HepG2 (cell line): ENCODE results near the gene TRPV4. TPM values are rescaled to one million over a fixed set of nuclear protein-coding genes. Genes with fewer than 3 reads are reported as not detected.
A peak's percentile ranks its signal among the peaks of the same experiment; 100 is the strongest.

ENCODE experiments used
- ATAC-seq: fragments of 200-7000 bp; cut with Tn5 transposase; 3 replicates; pipeline ENCODE4 v1.9.1; 2020; ENCODE audit warnings: mild to moderate bottlenecking, moderate library complexity
- BruUV-seq: library from RNA; stranded (reverse); fragments of 400-500 nt; replicated peaks from 2 replicates; lab custom pipeline; 2021; lab: Mats Ljungman, UMichigan
- CTCF ChIA-PET: fragments of 300-600 bp; formaldehyde crosslinking; extraction: SDS; loops from one replicate; lab custom pipeline; 2021; ENCODE audit warnings: low total read pairs, inconsistent platforms, low intra/inter-chr PET ratio; lab: Yijun Ruan, JAX
- POLR2A ChIA-PET: fragments of 350-600 bp; sonication (Branson Sonifier 250); formaldehyde crosslinking; loops from one replicate; lab custom pipeline; 2020; ENCODE audit warnings: antibody characterized with exemption, inconsistent platforms; lab: Yijun Ruan, JAX
- DNase-seq: peaks from one replicate; pipeline ENCODE4 v3.0.0-alpha.2; 2015; ENCODE audit warnings: low spot score
- FAIRE-seq: peaks from 3 replicates; lab custom pipeline; 2011; peaks lifted over from hg19 to GRCh38; lab: Jason Lieb, UNC
- H2AFZ ChIP-seq: one replicate; pipeline ENCODE4 v1.6.1; 2011; ENCODE audit warnings: low read length, inconsistent platforms
- H3K27ac ChIP-seq: fragments of 300-600 bp; 3 replicates; pipeline ENCODE4 v1.8.0; 2011; ENCODE audit warnings: mixed run types, mild to moderate bottlenecking, mixed read lengths, low read length, inconsistent platforms; ENCODE audit not compliant: insufficient read depth; ENCODE audit errors: extremely low read length
- H3K27me3 ChIP-seq, 2 experiments: fragments of 200-600 bp in 1 of 2; 2 replicates in 1 of 2; 3 replicates in 1 of 2; pipeline versions ENCODE4 v1.6.0 to v1.8.0; 2011; ENCODE audit warnings: low read length in 2 of 2, mild to moderate bottlenecking in 2 of 2, moderate library complexity in 2 of 2, inconsistent platforms in 1 of 2; ENCODE audit not compliant: insufficient read depth in 2 of 2, control insufficient read depth in 1 of 2
- H3K36me3 ChIP-seq, 2 experiments: fragments of 200-600 bp in 1 of 2; replicated peaks in 1 of 2; 2 replicates in 1 of 2; 3 replicates in 1 of 2; pipeline versions ENCODE4 v1.5.1 to v1.8.0; 2011; ENCODE audit warnings: low read length in 2 of 2, inconsistent platforms in 1 of 2; ENCODE audit not compliant: insufficient read depth in 2 of 2, control insufficient read depth in 1 of 2
- H3K4me1 ChIP-seq: 2 replicates; pipeline ENCODE4 v1.5.1; 2012; ENCODE audit warnings: low read length, inconsistent platforms; ENCODE audit not compliant: insufficient read depth
- H3K4me2 ChIP-seq: 2 replicates; pipeline ENCODE4 v1.6.0; 2011; ENCODE audit warnings: low read depth, low read length, inconsistent platforms
- H3K4me3 ChIP-seq, 3 experiments: fragments of 200-600 bp in 1 of 3; sonication (generic), shearing (Covaris generic) in 1 of 3; replicated peaks in 1 of 3; 2 replicates each; pipeline ENCODE4 v1.5.1; 2011 to 2016; ENCODE audit warnings: low read length in 3 of 3, inconsistent platforms in 2 of 3, low read depth in 2 of 3, mild to moderate bottlenecking in 2 of 3, control low read depth in 1 of 3, mixed read lengths in 1 of 3; ENCODE audit not compliant: insufficient read depth in 1 of 3
- H3K79me2 ChIP-seq: one replicate; pipeline ENCODE4 v1.6.1; 2011; ENCODE audit warnings: low read length, inconsistent platforms; ENCODE audit not compliant: insufficient read depth
- H3K9ac ChIP-seq: 2 replicates; pipeline ENCODE4 v1.6.0; 2011; ENCODE audit warnings: mild to moderate bottlenecking, low read depth, low read length, inconsistent platforms; ENCODE audit not compliant: insufficient read depth
- H3K9me3 ChIP-seq: 2 replicates; pipeline ENCODE4 v1.5.1; 2012; ENCODE audit warnings: mild to moderate bottlenecking, low read length
- H4K20me1 ChIP-seq: 2 replicates; pipeline ENCODE4 v1.6.0; 2011; ENCODE audit warnings: inconsistent platforms, mild to moderate bottlenecking, low read length, moderate library complexity; ENCODE audit not compliant: insufficient read depth
- CCAR2 ChIP-seq: fragments of 200-400 bp; formaldehyde crosslinking; optimal IDR thresholded peaks from 2 replicates; pipeline ENCODE3; 2018; ENCODE audit warnings: low read depth, mild to moderate bottlenecking, low read length, moderate library complexity
- CERS6 ChIP-seq: sonication (generic); formaldehyde crosslinking; IDR thresholded peaks from 2 replicates; pipeline ENCODE4 v1.5.0; 2020; ENCODE audit warnings: missing genetic modification reagents
- CHD4 ChIP-seq: fragments of 200-600 bp; sonication (generic); IDR thresholded peaks from 2 replicates; pipeline ENCODE4 v1.7.0; 2017; ENCODE audit warnings: mild to moderate bottlenecking, low read length, borderline replicate concordance
- HDAC6 ChIP-seq: fragments of 200-600 bp; sonication (generic); IDR thresholded peaks from 2 replicates; pipeline ENCODE4 v1.7.0; 2017; ENCODE audit warnings: mild to moderate bottlenecking, antibody characterized with exemption, low read length, low read depth
- HHEX ChIP-seq: IDR thresholded peaks from 2 replicates; pipeline ENCODE4 v1.6.1; 2016; ENCODE audit warnings: control low read depth
- IRF2 ChIP-seq: IDR thresholded peaks from 2 replicates; pipeline ENCODE4 v1.6.1; 2018; ENCODE audit warnings: missing genetic modification reagents, missing compliant biosample characterization
- KAT2B ChIP-seq: fragments of 150-350 bp; IDR thresholded peaks from 2 replicates; pipeline ENCODE4 v1.6.1; 2014; ENCODE audit warnings: low read depth, low read length, borderline replicate concordance
- MXI1 ChIP-seq: IDR thresholded peaks from 3 replicates; pipeline ENCODE4 v1.6.1; 2012; ENCODE audit warnings: low read depth, low read length, inconsistent platforms, borderline replicate concordance
- STAT5B ChIP-seq: sonication (generic); formaldehyde crosslinking; IDR thresholded peaks from 2 replicates; pipeline ENCODE4 v1.4.0; 2020; ENCODE audit warnings: missing genetic modification reagents
- ZBTB38 ChIP-seq: sonication (generic); formaldehyde crosslinking; IDR thresholded peaks from 2 replicates; pipeline ENCODE4 v1.5.1; 2020; ENCODE audit warnings: mild to moderate bottlenecking, missing genetic modification reagents
- ZFP36 ChIP-seq: fragments of 150-350 bp; IDR thresholded peaks from 2 replicates; pipeline ENCODE4 v1.6.1; 2018; ENCODE audit warnings: borderline replicate concordance, low read length, low read depth; ENCODE audit not compliant: partially characterized antibody
- ZNF10 ChIP-seq: sonication (generic); formaldehyde crosslinking; IDR thresholded peaks from 2 replicates; pipeline ENCODE4 v1.4.0; 2020; ENCODE audit warnings: mild to moderate bottlenecking, low read depth, missing genetic modification reagents, borderline replicate concordance
- ZNF143 ChIP-seq: sonication (generic); formaldehyde crosslinking; IDR thresholded peaks from 2 replicates; pipeline ENCODE4 v1.4.0; 2020; ENCODE audit warnings: missing genetic modification reagents
- ZNF768 ChIP-seq: sonication (generic); formaldehyde crosslinking; IDR thresholded peaks from 2 replicates; pipeline ENCODE4 v1.4.0; 2020; ENCODE audit warnings: missing genetic modification reagents
- ZNF792 ChIP-seq: IDR thresholded peaks from 2 replicates; pipeline ENCODE4 v1.6.1; 2016
- WGBS: methylation state at CpG from one replicate; pipeline ENCODE4 v1.1.6; 2017; ENCODE audit warnings: low lambda C conversion rate; 5-methylcytosine and 5-hydroxymethylcytosine counted together
- in situ Hi-C: cut with HindIII; loops from 2 replicates; pipeline ENCODE4 v1.10.0; 2017; ENCODE audit warnings: low pct_unique_long_range_greater_than_20kb; ENCODE audit not compliant: extremely low pct_ligation_motif_present
- intact Hi-C: fragments of 100-400 bp; cut with micrococcal nuclease; formaldehyde crosslinking; loops from one replicate; pipeline ENCODE4 v1.10.0; 2022; ENCODE audit not compliant: unreplicated experiment
- polyA plus RNA-seq, 8 experiments: library from polyadenylated mRNA; depleted of rRNA in 3 of 8; stranded (reverse) in 7 of 8; unstranded in 1 of 8; fragments of >200 nt; fragmentation: Illumina TruSeq in 4 of 8; extraction: Trizol in 4 of 8; gene quantifications; 2 replicates each; pipeline versions ENCODE4 v1.2.1 to v1.2.3, GENCODE V29; 2011 to 2016; ENCODE audit warnings: low read depth in 4 of 8, missing spikeins in 1 of 8, mixed read lengths in 1 of 8; ENCODE audit not compliant: insufficient read depth in 1 of 8
- total RNA-seq, 5 experiments: library from RNA; depleted of rRNA; stranded (reverse); fragments of >200 nt; fragmentation: Illumina TruSeq; extraction: Trizol; gene quantifications; 2 replicates each; pipeline ENCODE4 v1.2.3, GENCODE V29; 2016; ENCODE audit warnings: low read depth in 1 of 5
- TF ChIP-seq, protein P1 (sequence below): sonication (generic); formaldehyde crosslinking; IDR thresholded peaks from 2 replicates; pipeline ENCODE4 v1.4.0; 2020; ENCODE audit warnings: missing genetic modification reagents
- TF ChIP-seq, protein P2 (sequence below): sonication (generic); formaldehyde crosslinking; conservative IDR thresholded peaks from 2 replicates; pipeline ENCODE4 v1.4.0; 2020; ENCODE audit warnings: missing genetic modification reagents

TRPV4 gene
- total and polyA plus RNA-seq, 2 of the 13 experiments (the other 11 are each of a cell fraction or from before 2014, with no cell fraction given): 0.66 to 4.7 TPM

- FAIRE-seq: no peak
Observed at GRCh38 chr12:109818253-109818652, 14.9 kb downstream of the TRPV4 start.

DNA sequence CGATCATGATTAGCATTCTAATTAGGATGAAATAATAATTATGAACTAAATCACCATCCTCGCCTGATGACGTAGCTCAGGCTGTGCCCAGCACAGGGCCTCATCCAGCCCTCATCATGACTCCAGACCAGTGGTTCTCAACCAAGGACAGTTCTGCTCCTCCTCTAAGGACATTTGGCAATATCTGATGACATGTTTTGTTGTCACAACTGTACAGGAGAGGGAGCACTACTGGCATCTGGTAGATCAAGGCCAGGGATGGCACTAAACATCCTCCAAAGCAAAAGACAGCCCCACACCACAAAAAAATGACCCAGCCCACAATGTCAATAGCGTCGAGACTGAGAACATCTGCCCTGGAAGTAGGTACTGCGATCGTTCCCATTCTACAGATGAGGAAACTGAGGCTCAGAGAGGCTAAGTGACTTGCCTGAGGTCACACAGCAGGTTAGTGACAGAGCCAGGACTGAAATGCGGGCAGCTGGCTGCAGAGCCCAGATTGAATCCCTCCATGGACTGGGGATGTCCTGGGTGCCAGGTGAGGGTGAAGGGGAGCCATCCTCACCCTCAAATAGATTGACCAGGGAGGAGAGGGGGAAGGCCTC, 15.5 kb downstream of the TRPV4 start:
- H3K4me2 ChIP-seq: no peak overlapping the region
- H3K27ac ChIP-seq: no peak overlapping the region
- H3K4me1 ChIP-seq: peaks cover 58% of the 10 kb centered on the region
- H3K9me3 ChIP-seq: no peaks in the 10 kb centered on the region
- no peak for ATAC-seq
- no peaks in the 10 kb centered on the region for H3K36me3 ChIP-seq
- no peak overlapping the region for H3K4me3 ChIP-seq
- no TSS peak for BruUV-seq
- DNase-seq: peak; percentile 39
- H4K20me1 ChIP-seq: no peaks in the 10 kb centered on the region
- no peak overlapping the region for H2AFZ ChIP-seq
- in situ Hi-C loops: no loop called here
- no peak for FAIRE-seq
- no peak overlapping the region for H3K9ac ChIP-seq
- POLR2A ChIA-PET: no interaction called here
- H3K27me3 ChIP-seq: no peaks in the 10 kb centered on the region
- CTCF ChIA-PET: no interaction called here
- no peaks in the 10 kb centered on the region for H3K79me2 ChIP-seq
- intact Hi-C loops: no loop called here
- WGBS: 74% methylated on average over 8 of the region's 8 CpGs
- TF ChIP-seq CERS6 (CRISPR knock-in tag) (no peak), ZFP36 (no peak), HDAC6 (no peak), ZNF768 (CRISPR knock-in tag) (peak; percentile 96), HHEX (CRISPR knock-in tag) (no peak), STAT5B (CRISPR knock-in tag) (no peak), CCAR2 (no peak), KAT2B (no peak), ZBTB38 (CRISPR knock-in tag) (no peak), ZNF10 (no peak), ZNF143 (CRISPR knock-in tag) (no peak), IRF2 (no peak)
- TF ChIP-seq, protein P1, sequence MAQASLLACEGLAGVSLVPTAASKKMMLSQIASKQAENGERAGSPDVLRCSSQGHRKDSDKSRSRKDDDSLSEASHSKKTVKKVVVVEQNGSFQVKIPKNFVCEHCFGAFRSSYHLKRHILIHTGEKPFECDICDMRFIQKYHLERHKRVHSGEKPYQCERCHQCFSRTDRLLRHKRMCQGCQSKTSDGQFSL (CRISPR knock-in tag): no peak
- TF ChIP-seq, protein P2, sequence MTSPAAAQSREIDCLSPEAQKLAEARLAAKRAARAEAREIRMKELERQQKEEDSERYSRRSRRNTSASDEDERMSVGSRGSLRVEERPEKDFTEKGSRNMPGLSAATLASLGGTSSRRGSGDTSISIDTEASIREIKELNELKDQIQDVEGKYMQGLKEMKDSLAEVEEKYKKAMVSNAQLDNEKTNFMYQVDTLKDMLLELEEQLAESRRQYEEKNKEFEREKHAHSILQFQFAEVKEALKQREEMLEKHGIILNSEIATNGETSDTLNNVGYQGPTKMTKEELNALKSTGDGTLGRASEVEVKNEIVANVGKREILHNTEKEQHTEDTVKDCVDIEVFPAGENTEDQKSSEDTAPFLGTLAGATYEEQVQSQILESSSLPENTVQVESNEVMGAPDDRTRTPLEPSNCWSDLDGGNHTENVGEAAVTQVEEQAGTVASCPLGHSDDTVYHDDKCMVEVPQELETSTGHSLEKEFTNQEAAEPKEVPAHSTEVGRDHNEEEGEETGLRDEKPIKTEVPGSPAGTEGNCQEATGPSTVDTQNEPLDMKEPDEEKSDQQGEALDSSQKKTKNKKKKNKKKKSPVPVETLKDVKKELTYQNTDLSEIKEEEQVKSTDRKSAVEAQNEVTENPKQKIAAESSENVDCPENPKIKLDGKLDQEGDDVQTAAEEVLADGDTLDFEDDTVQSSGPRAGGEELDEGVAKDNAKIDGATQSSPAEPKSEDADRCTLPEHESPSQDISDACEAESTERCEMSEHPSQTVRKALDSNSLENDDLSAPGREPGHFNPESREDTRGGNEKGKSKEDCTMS (CRISPR knock-in tag): no peak

More at GRCh38 chr12:109818253-109818652, 14.9 kb downstream of the TRPV4 start:
- Histone ChIP-seq H4K20me1 (no peaks in the 10 kb centered on the region), H3K9me3 (no peaks in the 10 kb centered on the region), H3K9ac (no peak overlapping the region), H3K79me2 (no peaks in the 10 kb centered on the region), H3K27ac (no peak overlapping the region), H3K4me3 (no peak overlapping the region), H3K36me3 (no peaks in the 10 kb centered on the region), H3K27me3 (no peaks in the 10 kb centered on the region), H2AFZ (no peak overlapping the region), H3K4me2 (no peak overlapping the region), H3K4me1 (peaks cover 64% of the 10 kb centered on the region)
- no TSS peak for BruUV-seq
- in situ Hi-C loops: no loop called here
- intact Hi-C loops: no loop called here
- CTCF ChIA-PET: no interaction called here
- WGBS: 84% methylated on average over 9 of the region's 9 CpGs
- TF ChIP-seq ZNF792 (CRISPR knock-in tag) (no peak), MXI1 (no peak), CHD4 (0 out of 2 replicates have a peak, but pooled peaks have one; percentile 56), ZNF768 (CRISPR knock-in tag) (peak; percentile 42)
- ATAC-seq (no peak), DNase-seq (no peak)
- POLR2A ChIA-PET: no interaction called here
